CD4-positive, alpha-beta T cell treated with Interleukin-15 for 1 hour (primary cell): ENCODE results near the gene NT5DC3.

Experiments
- DNase-seq: peaks from one replicate; pipeline ENCODE4 v3.0.0-alpha.2; 2020

NT5DC3 gene

DNA sequence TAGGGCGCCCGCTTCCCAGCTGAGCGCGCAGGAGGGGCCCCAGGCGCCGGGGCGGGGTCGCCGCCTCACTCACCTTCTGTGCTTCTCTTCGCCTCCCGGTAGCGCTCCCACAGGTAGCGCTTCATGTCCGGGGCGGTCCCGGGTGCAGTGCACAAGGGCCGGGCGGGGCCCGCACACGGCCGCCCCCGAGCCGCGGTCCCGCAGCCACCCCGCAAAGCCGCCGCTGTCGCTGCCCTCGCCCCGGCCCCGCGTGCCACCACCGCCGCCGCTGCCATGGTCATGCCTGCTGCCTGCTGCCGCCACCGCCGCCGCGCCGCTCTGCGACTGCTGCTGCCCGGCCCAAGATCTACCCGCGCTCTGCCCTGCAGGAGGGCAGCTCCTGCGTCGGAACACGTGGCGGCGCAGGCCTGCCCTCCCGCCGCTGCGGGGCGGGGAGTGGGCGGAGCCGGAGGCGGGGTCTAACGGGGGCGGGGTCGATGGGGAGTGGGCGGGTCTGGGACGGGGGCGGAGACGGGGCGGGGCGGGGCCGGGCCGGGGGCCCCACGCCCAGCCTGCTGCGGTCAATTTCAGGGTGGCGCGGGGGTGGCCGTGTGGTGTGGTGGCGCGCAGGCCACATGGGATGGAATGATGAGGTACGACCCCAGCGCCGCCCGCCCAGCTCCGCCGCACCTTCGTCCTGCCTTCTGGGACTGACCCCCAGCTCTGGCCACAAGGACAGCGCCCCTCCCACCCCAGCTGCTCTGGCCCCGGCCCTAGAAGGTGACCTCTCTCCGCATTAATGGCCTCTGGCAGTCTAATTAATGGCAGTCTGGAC, at the start of gene NT5DC3:
Gene NT5DC3, minus strand, starts transcription at position 359 of the 814 bp plus-strand sequence. Its CDS starts 78 bp downstream, at position 281.
- peak; percentile 83 for DNase-seq

DNA sequence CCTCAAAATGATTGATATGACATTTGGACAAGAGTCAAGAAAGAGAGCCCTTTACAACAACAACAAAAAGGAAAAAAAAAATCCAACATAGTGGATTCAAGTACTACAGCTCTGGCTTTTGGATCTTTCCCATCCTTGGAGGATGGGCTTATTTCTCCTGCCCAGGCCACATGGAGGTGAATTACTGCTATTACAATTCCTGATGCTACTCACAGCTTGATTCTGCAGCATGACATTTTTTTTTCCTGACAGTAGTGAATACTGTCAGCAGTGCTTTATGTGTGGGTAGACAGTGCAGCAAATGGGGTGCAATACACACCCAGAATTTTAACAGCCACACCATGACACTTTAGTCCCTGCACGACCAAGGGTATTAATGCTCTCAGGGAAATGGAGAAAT, 46.7 kb upstream of the NT5DC3 start:
- DNase-seq = no peak

DNA sequence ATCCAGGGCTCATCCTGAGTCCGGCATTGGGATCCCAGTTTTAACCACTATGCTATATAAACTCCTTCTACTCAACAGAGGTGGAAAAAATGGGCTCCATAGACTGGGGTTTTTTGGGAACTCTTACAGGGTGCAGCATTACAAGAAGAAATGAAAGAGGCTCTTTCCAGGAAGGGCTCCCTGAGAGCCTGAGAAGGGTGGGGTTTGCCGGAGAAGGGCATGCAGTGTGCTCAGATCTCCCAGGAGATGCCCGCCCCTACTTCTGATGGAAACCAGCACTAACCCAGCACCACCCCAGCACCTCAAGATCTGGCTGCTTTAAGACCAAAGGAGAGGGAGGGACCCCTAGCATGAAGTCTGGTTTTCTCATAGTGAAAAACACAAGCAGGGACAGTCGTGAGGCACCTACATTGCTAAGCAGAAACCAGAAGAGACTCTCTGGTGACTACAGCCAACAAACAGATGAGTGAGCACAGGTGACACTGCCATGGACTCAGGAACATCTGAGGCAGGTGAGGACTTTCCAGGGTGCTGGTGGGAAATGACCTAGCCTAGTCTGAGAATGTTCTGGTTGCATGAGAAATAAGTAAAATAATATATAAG, 45.3 kb upstream of the NT5DC3 start:
- DNase-seq = no peak

DNA sequence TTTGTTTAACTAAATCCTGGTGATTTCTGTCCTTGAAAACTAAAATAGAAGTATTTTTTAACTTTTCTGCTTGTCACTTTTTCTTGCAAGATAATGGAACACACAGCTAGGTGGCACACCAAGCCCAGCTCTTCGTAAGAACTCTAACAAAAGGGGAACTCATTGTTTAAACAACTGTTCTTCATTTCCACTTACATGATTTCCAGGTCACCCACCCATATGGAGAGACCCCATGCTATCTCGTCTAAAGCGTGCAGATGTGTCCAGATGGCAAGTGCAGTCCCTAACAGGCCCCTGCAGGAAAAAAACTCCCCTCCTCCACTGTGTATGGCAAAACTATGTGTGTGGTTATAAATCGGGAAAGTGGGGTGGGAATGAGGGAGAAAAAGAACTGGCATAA, 43.3 kb upstream of the NT5DC3 start:
- peak; percentile 26 for DNase-seq

DNA sequence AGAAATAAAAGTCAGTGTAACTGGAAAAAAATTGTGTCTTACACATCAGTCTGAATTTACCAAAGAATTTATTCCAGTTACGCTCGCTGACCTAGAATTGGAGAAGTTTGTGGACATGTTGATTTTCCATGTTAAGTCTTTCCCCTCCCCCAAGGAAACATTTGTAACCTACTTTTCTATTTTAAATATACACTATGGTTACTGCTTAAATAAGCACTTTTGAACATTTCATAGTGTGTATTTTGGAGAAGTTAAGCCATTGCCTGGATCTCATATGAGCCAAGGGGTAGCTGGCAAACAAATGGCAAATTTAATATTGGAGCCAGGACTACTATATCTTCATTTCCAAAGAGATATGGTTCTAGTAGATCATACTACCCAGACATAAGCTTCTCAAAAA, 42.9 kb upstream of the NT5DC3 start:
- no peak for DNase-seq

DNA sequence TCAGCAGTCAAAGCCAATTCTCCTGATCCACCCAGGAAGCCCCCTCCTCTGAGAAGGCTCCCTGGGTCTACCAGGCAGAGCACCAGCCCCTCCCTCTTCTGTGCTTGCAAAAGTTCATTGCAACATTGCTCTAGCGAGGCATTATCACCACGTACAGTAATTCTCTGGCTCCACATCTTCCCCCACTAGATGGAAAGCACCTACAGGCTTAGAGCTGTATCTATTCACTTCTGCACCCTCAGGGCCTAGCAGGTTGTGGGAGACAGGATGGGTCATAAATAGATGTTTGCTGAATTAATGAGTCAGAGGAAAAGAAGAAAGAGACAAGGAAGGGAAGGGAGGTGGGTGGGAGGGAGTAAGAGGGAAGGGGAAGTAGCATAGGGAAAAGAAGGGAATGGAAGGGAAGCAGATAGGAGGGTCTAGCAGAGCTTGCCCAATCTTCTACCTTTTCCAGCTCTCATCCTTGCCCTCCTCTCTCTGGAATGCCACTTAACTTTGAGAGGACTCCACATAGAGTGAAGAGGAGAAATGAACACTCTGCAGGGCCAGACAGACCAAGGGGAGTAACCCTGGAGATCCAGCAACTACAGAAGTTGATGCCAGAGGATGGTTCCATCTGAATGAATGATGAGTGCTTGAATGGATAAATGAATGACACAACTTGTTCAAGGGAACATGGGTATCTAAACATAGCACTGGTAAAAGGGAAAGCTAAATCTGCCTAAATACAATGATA, 42.0 kb upstream of the NT5DC3 start:
- no peak for DNase-seq

DNA sequence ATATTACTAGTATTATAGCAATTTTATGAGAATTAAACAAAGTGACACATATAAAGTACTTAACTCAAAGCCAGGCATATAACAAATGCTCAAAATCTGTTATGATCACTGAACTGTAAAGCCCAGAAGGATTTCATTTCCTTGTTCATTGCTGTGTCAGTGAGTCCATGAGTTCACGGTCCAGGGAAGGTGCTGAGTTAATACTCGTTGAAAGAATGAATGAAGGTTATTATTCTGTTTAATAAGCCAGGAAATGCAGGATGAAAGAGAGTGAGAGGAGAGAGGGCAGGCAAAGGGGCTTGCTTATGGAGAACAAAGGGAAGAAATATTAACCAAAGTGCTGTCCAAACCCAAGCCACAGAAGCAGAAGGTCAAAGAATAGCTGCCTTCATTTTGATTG, 40.2 kb upstream of the NT5DC3 start:
- DNase-seq = no peak

DNA sequence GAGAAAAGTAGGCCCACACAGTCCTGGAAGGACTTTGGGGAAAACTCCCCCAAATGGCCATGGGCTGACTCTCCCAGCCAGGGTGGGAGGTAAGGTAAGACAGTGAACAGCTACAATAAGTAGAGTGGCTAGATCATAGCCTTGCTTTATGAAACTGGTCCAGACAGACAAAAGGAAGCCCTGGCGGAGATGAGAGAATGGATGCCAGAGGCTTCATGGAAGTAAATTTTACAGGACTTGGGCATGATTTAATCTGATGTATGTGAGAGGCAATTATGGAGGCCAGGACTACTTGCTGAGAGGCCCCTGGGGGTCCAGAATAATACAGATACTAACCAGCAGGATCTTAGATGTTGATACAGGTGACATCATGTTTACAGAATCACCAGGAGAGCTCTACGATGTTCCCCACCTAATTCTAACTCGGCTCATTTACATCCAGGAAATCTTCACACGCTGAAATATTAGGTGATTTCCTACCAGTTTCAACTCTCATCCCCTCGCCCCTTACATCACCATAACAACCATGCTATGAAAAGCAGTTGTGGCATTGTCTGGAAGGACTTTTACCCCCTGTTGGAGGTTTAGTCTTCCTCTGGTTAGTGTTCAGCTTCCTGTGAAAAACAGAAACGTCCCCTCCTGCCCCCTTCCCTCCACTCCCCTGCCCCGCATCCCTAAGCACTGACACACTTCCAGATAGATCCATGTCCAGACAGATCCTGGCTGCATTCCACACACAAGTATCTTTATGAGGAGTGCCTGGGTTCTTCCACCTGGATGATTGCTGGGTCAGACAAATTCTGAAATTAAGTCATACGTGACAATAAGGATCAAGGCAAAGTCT, 39.5 kb upstream of the NT5DC3 start:
- no peak for DNase-seq

DNA sequence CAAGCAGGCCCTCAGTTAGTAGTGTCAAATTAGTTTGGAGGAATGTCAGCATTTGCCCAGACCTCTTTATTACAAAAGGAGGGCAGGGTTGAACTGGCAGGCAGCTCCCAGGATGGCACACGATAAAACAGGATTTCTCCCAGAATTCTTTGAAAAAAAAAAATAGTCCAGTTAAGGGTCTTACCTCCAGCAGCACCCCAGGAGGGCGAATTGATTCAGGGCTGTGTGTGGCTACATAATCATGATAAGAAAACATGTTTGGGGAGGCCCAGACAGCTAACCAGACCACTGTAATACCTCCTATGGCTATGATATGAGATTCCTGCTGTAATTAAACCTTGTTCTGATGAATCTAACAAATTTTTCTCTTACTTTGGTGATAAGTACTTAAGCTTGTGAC, 38.8 kb upstream of the NT5DC3 start:
- DNase-seq = no peak

DNA sequence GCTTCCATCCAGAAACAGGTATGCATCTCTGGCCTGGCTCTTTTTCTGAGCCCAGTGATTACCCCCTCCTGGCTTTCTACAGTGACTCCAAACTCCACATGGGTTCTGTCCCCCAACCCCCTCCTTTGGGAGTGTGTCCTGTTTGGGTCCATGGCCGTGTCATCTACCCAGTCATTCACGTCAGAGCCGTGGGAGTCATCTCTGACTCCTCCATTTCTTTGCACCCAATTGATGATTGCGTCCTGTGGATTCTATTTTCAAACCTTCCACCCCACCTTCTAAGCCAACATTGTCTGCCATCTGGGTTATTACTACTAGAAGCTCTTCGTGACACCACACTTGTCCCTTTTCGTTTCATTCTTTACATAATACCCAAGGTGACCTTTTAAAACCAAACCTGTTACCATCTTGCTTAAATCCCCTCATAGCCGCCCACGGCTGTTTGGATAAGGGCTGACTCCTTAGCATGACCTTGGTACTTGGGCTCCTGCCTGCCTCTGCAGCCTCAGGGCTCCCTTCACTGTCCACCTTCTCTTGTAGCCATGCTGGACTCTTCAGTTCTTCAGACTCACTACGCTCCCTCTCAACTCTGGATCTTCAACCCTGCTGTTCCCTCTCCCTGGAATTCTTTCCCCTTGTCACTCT, 38.1 kb upstream of the NT5DC3 start:
- no peak for DNase-seq

DNA sequence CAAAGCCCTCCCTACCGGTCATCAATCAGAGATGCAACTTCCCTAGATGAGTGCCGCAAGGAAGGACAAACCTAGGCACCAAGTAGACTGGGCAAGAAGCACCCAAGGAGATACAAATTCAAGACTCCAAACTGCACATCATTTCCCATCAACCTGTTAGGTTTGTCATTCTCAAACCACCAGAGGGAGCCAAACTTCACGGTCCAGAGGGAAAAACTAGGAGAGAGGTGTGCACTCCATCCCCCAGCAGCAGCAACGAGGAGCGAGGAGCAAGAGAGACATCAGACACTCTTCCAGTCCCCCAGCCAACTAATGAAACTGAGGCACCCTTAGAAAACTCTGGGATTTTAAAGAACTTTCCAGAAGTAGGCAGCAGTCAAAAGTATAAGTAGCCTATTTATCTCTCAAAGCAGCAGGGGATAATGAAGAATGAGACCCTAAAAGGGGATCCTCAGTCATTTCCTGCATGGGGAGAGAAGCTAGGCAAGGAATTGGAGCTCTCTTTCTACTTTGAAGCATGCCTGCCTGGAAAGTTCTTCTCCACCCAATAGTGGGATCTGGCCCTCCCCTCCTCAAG, 37.0 kb upstream of the NT5DC3 start:
- DNase-seq = peak; percentile 40

DNA sequence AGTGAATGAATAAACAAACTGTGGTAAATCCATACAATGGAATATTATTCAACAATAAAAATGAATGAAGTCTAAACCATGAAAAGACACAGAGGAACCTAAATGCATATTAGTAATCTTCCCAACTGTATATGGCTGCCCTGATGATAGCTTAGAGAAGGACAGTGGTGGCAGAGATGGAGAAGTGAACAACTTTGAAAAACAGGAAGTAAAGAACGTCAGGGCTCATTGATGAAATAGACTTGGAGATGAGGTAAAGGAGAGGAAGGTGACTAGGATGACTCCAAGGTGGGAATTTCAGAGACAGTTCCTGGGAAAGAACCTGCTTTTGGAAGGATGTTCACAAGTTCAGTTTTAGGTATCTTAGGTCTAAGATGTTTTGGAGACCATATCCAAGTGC, 36.3 kb upstream of the NT5DC3 start:
- DNase-seq = no peak

DNA sequence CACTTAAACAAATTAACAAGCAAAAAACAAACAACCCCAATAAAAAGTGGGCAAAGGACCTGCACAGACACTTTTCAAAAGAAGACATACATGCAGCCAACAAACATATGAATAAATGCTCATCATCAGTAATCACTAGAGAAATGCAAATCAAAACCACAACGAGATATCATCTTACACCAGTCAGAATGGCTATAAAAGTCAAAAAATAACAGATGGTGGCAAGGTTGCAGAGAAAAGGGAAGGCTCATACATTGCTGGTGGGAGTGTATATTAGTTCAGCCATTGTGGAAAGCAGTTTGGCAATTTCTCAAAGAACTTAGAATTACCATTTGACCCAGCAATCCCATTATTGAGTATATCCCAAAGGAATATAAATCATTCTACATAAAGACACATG, 34.6 kb upstream of the NT5DC3 start:
- no peak for DNase-seq

DNA sequence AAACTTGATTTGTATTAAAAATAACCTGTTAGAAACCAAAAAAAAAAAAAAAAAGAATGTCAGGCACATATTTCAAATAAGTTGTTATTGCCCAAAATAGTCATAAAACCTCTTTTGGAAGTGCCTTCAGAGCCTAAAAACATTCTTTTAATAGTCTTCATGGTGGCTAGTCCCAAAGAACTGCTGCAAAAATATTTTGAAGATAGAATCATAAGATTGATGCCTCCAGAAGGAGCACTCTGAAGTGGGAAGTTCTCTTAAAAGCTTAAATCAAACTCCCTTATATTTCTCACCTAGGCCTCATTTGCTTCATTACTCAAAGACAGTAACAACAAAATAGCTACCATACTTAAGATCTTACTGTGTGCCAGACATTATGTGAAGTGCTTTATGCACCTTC, 27.2 kb upstream of the NT5DC3 start:
- no peak for DNase-seq

DNA sequence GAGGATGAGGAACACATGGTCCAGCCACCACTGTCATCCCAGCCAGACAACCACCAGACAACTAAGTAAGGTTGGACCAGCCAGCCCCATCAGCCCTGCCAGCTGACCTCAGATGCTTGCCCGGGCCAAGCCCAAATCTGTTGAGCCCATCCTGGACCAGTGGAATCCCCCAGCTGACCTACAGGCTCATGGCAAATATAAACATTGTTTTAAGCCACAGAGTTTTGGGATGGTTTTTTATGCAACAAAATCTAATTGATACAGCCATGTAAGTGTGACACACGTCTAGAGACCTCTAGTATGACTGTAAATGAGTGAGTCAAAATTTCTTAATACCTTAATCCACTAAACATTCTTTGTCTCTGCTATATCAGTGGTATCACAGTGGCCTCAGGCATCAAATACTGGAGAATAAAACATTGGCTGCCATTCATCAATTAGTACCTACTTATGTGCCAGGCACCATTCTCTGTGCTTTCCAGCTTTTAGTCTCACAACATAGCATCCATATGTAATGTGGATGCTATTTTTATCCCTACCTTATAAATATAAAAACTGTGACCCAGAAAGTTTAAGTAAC, 24.2 kb upstream of the NT5DC3 start:
- no peak for DNase-seq

DNA sequence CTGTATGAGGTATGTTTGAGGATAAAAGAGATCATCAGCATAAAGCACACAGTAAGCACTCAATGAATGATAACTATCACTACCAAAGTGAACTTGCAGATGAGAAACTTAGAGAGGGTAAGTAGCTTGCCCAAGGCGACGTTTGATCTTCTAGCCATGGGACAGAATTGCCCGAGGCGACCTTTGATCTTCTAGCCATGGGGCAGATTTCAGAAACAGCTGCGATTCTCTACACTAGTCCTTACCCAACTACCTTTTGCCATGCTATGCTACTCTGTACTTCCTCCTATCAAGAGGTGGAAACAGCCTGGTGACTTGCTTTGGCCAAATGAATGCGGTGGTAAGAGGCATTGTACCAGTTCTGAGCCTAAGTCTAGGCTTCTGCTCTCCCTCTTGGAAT, 23.7 kb upstream of the NT5DC3 start:
- no peak for DNase-seq

DNA sequence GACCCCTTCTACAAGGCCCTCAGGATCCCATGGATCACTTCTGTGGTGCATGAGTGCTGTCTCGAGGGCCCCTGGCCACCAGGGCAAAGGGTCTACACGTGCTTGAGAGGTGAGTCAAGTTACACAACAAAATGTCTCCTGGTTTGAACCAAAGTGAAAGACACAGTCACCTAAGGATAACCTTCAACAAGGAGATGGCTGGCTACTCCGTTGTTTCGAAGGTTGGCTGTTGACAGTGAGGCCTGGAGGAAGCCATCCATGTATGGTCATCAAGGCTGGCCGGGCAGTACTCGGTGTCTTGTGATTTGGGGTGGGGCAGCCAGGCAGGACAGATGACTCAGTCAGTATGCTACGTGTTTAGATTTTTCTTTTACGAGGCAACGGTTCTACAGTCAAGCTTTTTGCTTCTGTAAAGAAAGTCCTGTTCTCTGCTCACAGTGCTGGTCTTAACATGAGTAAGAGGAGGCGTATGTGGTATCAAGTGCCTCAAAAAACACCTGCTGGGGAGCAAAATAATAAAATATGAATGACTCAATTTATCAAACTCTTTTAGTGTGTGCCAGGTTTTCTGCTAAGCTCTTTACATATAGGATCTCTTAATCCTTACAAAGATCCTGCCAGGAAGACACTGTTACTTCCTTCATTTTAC, 18.0 kb upstream of the NT5DC3 start:
- no peak for DNase-seq

DNA sequence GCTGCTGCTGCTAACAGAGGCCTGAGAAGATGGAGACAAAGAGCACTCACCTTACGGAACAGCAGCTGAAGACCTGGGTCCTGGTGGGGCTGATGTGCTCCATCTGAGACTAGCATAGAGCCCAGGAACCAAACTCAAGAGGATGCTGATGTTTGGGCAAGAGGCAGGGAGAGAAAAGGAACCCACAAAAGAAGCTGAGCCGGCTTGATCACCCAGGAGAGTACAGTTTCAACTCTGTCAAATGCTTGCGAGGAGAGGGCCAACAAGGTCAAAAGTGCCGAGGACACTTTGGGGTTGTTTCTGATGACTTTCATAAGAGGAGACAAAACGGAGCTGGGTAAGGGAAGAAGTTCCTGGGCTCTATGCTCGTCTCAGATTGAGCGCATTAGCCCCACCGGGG, 17.3 kb upstream of the NT5DC3 start:
- no peak for DNase-seq

DNA sequence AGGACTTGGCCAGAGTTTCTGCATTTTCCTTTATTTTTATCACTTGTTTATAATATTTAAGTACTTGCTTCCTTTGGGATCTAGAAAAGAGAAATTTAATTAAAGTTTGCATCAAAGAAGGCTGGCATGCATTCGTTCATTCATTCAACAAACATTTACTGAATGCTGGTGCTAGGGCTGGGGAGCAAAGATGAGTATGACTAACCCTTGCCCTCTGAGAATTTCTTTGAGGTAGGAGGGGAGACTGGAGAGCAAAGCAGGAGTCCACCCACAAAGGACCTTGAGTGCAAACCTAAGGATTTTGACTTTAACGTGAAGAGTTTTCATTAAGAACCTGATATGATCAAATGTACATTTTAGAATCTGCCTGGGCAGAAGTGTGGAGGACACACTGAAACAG, 16.1 kb upstream of the NT5DC3 start:
- DNase-seq = no peak

DNA sequence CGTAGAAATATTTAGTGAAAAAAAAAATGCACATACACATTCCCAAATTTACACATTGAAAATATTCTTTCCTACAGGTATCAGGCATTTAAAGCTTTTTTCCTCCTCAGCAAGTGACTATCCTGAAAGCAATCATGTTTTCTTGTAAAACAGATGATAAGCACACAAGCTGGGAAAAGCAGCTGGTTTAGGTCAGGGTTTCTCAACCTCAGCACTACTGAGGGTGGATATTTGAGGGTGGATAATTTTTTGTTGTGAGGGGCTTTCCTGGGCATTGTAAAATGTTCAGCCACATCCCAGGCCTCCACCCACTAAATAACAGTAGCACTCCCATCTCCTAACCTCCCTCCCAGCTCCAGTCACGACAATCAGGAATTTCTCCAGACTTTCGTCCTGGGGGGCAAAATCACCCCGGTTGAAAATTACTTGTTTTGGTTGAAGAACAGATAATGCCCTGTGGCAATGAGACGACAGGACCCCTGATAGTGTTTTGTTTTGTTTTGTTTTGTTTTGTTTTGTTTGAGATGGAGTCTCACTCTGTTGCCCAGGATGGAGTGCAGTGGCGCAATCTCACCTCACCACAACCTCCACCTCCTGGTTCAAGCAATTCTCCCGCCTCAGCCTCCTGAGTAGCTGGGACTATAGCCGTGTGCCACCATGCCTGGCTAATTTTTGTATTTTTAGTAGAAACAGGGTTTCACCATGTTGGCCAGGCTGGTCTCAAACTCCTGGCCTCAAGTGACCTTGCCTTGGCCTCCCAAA, 15.0 kb upstream of the NT5DC3 start:
- no peak for DNase-seq
